ENCODE results near the gene OR52A1. TPM values are rescaled to one million over a fixed set of nuclear protein-coding genes. Genes with fewer than 3 reads are reported as not detected.

The OR52A1 gene
- total RNA-seq, 1 experiment from 2014 or later, result 0.42 TPM

DNA sequence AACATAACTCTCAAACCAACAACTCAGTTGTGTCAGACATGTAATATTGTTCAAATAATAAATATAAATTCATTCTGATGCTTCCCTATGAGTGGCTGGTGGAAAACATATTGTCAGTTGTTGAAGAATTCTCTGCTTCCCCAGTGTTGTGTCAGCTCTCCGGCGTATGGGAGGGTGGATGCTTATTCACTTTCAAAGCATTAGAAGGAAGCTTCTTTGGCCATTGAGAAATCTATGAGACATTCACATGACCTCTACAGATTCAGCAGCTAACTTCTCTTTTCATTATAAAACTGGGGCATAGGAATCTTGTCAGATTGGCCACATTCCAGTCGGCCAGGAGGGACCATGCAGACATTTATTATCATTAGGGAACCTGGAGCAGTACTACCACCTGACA, 43.0 kb upstream of the OR52A1 start:
- Histone ChIP-seq H3K27me3 (ENCODE audit: insufficient read depth, low read length) (no peaks in the 10 kb centered on the region), H3K23ac (ENCODE audit: insufficient read length, low read depth, low read length) (no peak overlapping the region), H4K5ac (ENCODE audit: insufficient read length, low read depth, low read length) (no peak overlapping the region), H2BK15ac (ENCODE audit: low read depth, low read length) (no peak overlapping the region), H4K91ac (ENCODE audit: insufficient read length, low read depth, low read length) (no peak overlapping the region), H3K27ac (ENCODE audit: insufficient read length, low read depth, low read length) (no peak overlapping the region), H3K23me2 (ENCODE audit: insufficient read length, low read depth, low read length, poor library complexity, severe bottlenecking) (no peaks in the 10 kb centered on the region), H3K56ac (ENCODE audit: insufficient read length, low read depth, low read length) (no peak overlapping the region), H2AFZ (ENCODE audit: low read length) (no peak overlapping the region), H2AK5ac (ENCODE audit: insufficient read length, low read length) (no peak overlapping the region), H3K4me1 (ENCODE audit: insufficient read depth, low read length) (no peaks in the 10 kb centered on the region), H3T11ph (ENCODE audit: low read length) (no peak overlapping the region), H4K20me1 (ENCODE audit: control insufficient read depth, insufficient read depth, insufficient read length) (no peaks in the 10 kb centered on the region), H3K18ac (ENCODE audit: insufficient read length, low read depth, low read length) (no peak overlapping the region), H3K79me1 (ENCODE audit: insufficient read depth, low read depth, low read length, poor library complexity, severe bottlenecking) (no peaks in the 10 kb centered on the region), H3K9ac (ENCODE audit: extremely low read depth, insufficient read length, low read length) (no peak overlapping the region), H3K14ac (ENCODE audit: insufficient read depth, low read length) (no peak overlapping the region), H3K4ac (ENCODE audit: low read depth, low read length) (no peak overlapping the region), H2BK120ac (ENCODE audit: low read depth, low read length, poor library complexity, severe bottlenecking) (no peak overlapping the region), H3K4me2 (ENCODE audit: insufficient read depth, insufficient read length, low read length) (no peak overlapping the region), H2BK12ac (ENCODE audit: insufficient read length, low read depth, low read length) (no peak overlapping the region), H3K9me3 (ENCODE audit: control insufficient read depth, low read depth, low read length) (no peaks in the 10 kb centered on the region), H3K79me2 (ENCODE audit: insufficient read depth, low read length) (no peaks in the 10 kb centered on the region), H4K8ac (replicated peaks; ENCODE audit: insufficient read length, low read depth, low read length) (no peak overlapping the region), H2BK5ac (ENCODE audit: insufficient read length, low read length) (no peak overlapping the region), H2BK20ac (ENCODE audit: low read depth, low read length, poor library complexity, severe bottlenecking) (no peak overlapping the region)
- H3K9me3 Mint-ChIP-seq, result peaks cover 5 to 7% of the 10 kb centered on the region in 2 experiments; a peak in 3 of 5 replicates
- H3K4me3 Mint-ChIP-seq, result no peak overlapping the region
- no peaks in the 10 kb centered on the region for H3K27me3 Mint-ChIP-seq (ENCODE audit: low read depth)
- TF ChIP-seq CTCF (conservative IDR thresholded peaks at IDR 0.05), result no peak
- DNase-seq, result no peak
- WGBS (ENCODE audit: extremely low coverage, insufficient read length, low lambda C conversion rate), result no CpG with 5 or more reads among the region's 3 CpGs
- H3K4me1 Mint-ChIP-seq, result peaks cover 0 to 3% of the 10 kb centered on the region in 2 experiments; a peak in 3 of 4 replicates
- no peaks in the 10 kb centered on the region; a peak in 1 of 7 replicates for H3K36me3 Mint-ChIP-seq (ENCODE audit: insufficient read depth in 1 of 3, low read depth in 3 of 3)
- H3K27ac Mint-ChIP-seq, result no peak overlapping the region

All from H9 (cell line).